GM23248 (cell line): ENCODE results near the gene FOXN1. TPM values are rescaled to one million over a fixed set of nuclear protein-coding genes. Genes with fewer than 3 reads are reported as not detected.

Experiments
- DNase-seq: peaks from one replicate; pipeline ENCODE4 v3.0.0-alpha.2; 2015
- H2AFZ ChIP-seq: fragments of 200-600 bp; sonication (generic); 2 replicates; pipeline ENCODE4 v1.6.1; 2016; ENCODE audit warnings: antibody characterized with exemption
- H3F3A ChIP-seq: fragments of 200-600 bp; sonication (generic); 2 replicates; pipeline ENCODE4 v1.6.1; 2016; ENCODE audit warnings: mild to moderate bottlenecking, antibody characterized with exemption, mixed run types; ENCODE audit not compliant: insufficient read depth
- H3K27ac ChIP-seq: fragments of 200-600 bp; sonication (generic); 2 replicates; pipeline ENCODE4 v1.5.1; 2016; ENCODE audit warnings: mild to moderate bottlenecking
- H3K27me3 ChIP-seq: fragments of 200-600 bp; sonication (generic); replicated peaks from 2 replicates; pipeline ENCODE4 v1.6.1; 2016; ENCODE audit warnings: mild to moderate bottlenecking; ENCODE audit not compliant: insufficient read depth
- H3K36me3 ChIP-seq: fragments of 200-600 bp; sonication (generic); 2 replicates; pipeline ENCODE4 v1.6.1; 2016; ENCODE audit warnings: low read depth, mild to moderate bottlenecking
- H3K4me1 ChIP-seq: fragments of 200-600 bp; sonication (generic); 2 replicates; pipeline ENCODE4 v1.6.1; 2016; ENCODE audit warnings: mild to moderate bottlenecking; ENCODE audit not compliant: insufficient read depth
- H3K4me2 ChIP-seq: fragments of 200-600 bp; sonication (generic); one replicate; pipeline ENCODE4 v1.6.1; 2016; ENCODE audit warnings: mild to moderate bottlenecking; ENCODE audit not compliant: unreplicated experiment
- H3K4me3 ChIP-seq: fragments of 200-600 bp; sonication (generic); 2 replicates; pipeline ENCODE4 v1.5.1; 2016; ENCODE audit warnings: mild to moderate bottlenecking
- H3K79me2 ChIP-seq: fragments of 200-600 bp; sonication (generic); 2 replicates; pipeline ENCODE4 v1.6.1; 2016; ENCODE audit warnings: mild to moderate bottlenecking; ENCODE audit not compliant: insufficient read depth
- H3K9ac ChIP-seq: fragments of 200-600 bp; sonication (generic); 2 replicates; pipeline ENCODE4 v1.6.1; 2016; ENCODE audit warnings: mild to moderate bottlenecking
- H3K9me2 ChIP-seq: fragments of 200-600 bp; sonication (generic); 2 replicates; pipeline ENCODE4 v1.6.1; 2016; ENCODE audit warnings: mixed run types, mild to moderate bottlenecking, moderate library complexity; ENCODE audit not compliant: insufficient read depth
- H3K9me3 ChIP-seq: fragments of 200-600 bp; sonication (generic); one replicate; pipeline ENCODE4 v1.6.1; 2017; ENCODE audit warnings: low read depth
- H4K20me1 ChIP-seq: fragments of 200-600 bp; sonication (generic); 2 replicates; pipeline ENCODE4 v1.6.0; 2016; ENCODE audit not compliant: insufficient read depth
- EZH2 ChIP-seq: fragments of 200-600 bp; sonication (generic); IDR thresholded peaks from 2 replicates; pipeline ENCODE4 v1.6.1; 2018; ENCODE audit warnings: antibody characterized with exemption, mild to moderate bottlenecking; ENCODE audit not compliant: insufficient read depth, poor library complexity, severe bottlenecking
- EZH2phosphoT487 ChIP-seq: fragments of 200-600 bp; sonication (generic); IDR thresholded peaks from 2 replicates; pipeline ENCODE4 v1.6.1; 2018; ENCODE audit warnings: antibody characterized with exemption, moderate library complexity, mild to moderate bottlenecking, low read depth; ENCODE audit not compliant: insufficient read depth
- WGBS, 2 experiments: methylation state at CpG; one replicate each; pipeline ENCODE4 v1.1.6; 2015 to 2017; ENCODE audit warnings: low lambda C conversion rate in 2 of 2, low coverage in 1 of 2; ENCODE audit errors: missing lambda C conversion rate in 2 of 2; 5-methylcytosine and 5-hydroxymethylcytosine counted together
- in situ Hi-C: fragments of 300-500 bp; cut with MboI; formaldehyde crosslinking; loops from 2 replicates; pipeline ENCODE4 v1.15.0; 2020
- polyA plus RNA-seq: library from polyadenylated mRNA; unstranded; fragments of >200 nt; fragmentation: Nextera tagmentation; extraction: Ambion mirVana; gene quantifications from 2 replicates; pipeline ENCODE4 v1.2.1, GENCODE V29; 2016
- total RNA-seq: library from RNA; depleted of rRNA; stranded (reverse); fragments of >200 nt; shearing (Covaris generic); gene quantifications from 2 replicates; pipeline ENCODE4 v1.2.3, GENCODE V29; 2014

Gene FOXN1
- total and polyA plus RNA-seq, 2 experiments from 2014 or later, result not detected

DNA sequence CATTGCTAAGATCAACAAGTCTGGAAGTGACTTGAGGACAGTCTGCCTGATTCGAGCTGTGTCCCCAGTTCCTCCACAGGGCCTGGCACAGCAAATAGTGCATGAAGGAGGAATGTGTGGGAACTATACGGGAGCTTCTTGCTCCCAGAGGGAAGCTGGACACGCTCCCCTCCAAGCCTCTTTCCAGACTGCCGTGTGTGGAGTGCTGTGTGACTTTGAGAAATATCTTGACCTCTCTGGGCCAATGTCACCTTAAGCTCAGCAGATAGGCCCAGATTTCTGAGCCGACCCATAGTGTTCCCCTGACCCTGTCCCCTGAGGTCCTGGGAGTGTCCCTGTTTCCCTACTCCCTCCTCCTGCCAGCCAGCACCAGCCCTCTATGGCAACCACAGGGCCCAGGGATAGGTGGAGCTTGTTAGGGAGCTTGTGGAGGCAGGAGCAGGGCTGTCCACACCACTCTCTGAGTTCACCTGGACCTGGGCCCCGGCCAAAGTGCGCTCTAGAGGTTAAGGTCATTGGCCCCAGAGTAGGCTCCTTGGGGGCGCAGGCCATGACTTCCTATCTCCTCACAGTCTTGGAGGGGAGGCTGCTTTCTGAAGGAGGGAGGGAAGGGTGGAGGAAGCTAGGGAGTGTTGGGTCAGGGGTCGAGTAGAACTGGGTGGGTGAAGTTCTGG lies 6.3 kb upstream of the FOXN1 start:
- TF ChIP-seq EZH2phosphoT487, result no peak
- TF ChIP-seq EZH2, result no peak
- Histone ChIP-seq H2AFZ (no peak overlapping the region), H3K9ac (no peak overlapping the region), H3F3A (no peaks in the 10 kb centered on the region), H3K27ac (no peak overlapping the region), H3K4me3 (no peak overlapping the region), H3K4me1 (no peaks in the 10 kb centered on the region), H3K9me2 (no peaks in the 10 kb centered on the region), H4K20me1 (no peaks in the 10 kb centered on the region), H3K36me3 (no peaks in the 10 kb centered on the region), H3K9me3 (no peaks in the 10 kb centered on the region), H3K27me3 (peaks cover 20% of the 10 kb centered on the region), H3K4me2 (no peak overlapping the region), H3K79me2 (no peaks in the 10 kb centered on the region)
- 58% methylated on average over 9 of the region's 9 CpGs for WGBS, 2 experiments
- no peak for DNase-seq
- in situ Hi-C loops, result no loop called here

DNA sequence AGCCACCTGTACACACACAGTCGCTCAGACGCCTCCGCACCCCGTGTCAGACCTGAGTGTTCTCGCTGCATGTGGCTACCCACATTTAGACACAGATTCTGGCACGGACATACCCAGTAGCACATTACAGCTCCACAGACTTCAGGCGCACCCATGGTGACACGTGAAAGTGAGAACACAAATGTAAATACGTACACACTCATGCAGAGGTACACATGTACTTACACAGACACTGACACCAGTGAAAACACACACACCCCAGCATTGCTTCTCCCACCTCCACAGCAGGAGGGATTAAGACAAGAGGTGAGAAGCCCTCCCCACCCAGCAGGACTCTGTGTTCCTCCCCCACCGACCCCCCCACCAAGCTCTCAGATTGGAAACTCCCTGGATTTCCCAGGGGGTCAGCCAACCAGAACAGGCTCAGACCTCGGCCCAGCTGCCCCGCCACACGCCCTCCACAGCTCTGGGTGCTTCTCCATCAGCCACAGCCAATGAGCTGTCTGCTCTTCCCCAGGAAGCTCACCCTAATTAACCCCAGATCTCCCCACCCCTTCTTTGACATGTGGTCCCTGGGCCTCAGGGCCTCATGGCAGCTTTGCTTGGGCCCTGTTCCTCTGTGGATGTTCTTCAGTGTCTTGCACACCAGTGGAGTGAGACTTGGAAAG lies 5.3 kb upstream of the FOXN1 start:
- in situ Hi-C loops, result no loop called here
- 51 to 52% methylated on average over 12 to 13 of the region's 13 CpGs for WGBS, 2 experiments

DNA sequence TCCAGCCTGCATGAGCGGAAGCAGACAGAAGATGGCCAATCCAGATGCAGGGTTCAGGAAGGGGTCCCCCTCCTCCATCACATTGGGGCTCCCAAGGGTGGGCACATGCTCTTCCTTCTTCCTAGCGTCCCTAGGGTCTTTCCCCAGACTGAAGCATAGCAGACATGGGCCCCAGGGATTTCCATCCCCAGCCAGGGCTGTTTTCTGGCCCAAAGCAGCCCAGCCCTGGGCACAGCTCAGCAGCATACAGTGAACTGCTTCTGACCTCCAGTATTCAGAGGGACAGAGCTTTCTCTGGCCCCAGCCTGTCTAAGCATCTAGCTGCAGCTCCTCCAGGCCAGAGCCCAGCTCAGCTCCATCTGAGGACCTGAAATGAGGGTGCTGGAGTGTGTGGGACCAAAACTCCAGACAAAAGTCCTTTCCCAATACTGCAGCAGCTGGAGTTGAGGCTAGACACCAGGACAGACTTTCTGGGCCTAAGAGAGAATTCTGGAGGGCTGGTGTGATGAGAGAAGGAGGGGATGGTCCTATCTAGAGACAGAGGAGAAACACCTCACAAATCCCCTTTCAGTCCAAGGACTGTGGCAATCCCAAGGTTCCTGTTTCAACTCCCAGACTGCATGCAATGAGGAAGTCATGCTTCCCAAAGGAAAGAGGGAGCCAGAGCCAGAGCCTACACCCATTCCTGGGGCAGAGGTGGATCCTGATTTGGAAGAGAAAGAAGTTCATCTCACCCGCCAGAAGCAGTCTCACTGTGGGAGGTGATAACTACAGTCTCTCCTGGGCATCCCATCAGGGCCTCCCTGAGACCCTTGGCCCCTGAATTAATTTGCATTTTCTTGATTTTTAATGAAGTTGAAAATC lies 4.5 kb upstream of the FOXN1 start:
- Histone ChIP-seq H3K9me2 (no peaks in the 10 kb centered on the region), H3K27me3 (peaks cover 30% of the 10 kb centered on the region), H3K9ac (no peak overlapping the region), H3K4me2 (no peak overlapping the region), H3K4me1 (no peaks in the 10 kb centered on the region), H3K4me3 (no peak overlapping the region), H4K20me1 (no peaks in the 10 kb centered on the region), H3K27ac (no peak overlapping the region), H3K9me3 (no peaks in the 10 kb centered on the region), H3K79me2 (no peaks in the 10 kb centered on the region), H3K36me3 (no peaks in the 10 kb centered on the region), H3F3A (no peaks in the 10 kb centered on the region), H2AFZ (no peak overlapping the region)
- no peak for DNase-seq
- 59 to 72% methylated on average over 3 of the region's 3 CpGs for WGBS, 2 experiments
- in situ Hi-C loops, result no loop called here
- TF ChIP-seq EZH2phosphoT487 (no peak), EZH2 (no peak)

More for the DNA sequence above, 5.3 kb upstream of the FOXN1 start:
- no peaks in the 10 kb centered on the region for H3K36me3 ChIP-seq
- H3K4me1 ChIP-seq, result no peaks in the 10 kb centered on the region
- no peaks in the 10 kb centered on the region for H3F3A ChIP-seq
- H3K27me3 ChIP-seq, result peaks cover 24% of the 10 kb centered on the region
- H3K27ac ChIP-seq, result no peak overlapping the region
- no peaks in the 10 kb centered on the region for H4K20me1 ChIP-seq
- H3K79me2 ChIP-seq, result no peaks in the 10 kb centered on the region
- no peak overlapping the region for H3K4me3 ChIP-seq
- H3K4me2 ChIP-seq, result no peak overlapping the region
- DNase-seq, result no peak
- TF ChIP-seq EZH2 (no peak), EZH2phosphoT487 (no peak)
- H3K9ac ChIP-seq, result no peak overlapping the region
- no peaks in the 10 kb centered on the region for H3K9me3 ChIP-seq
- H2AFZ ChIP-seq, result no peak overlapping the region
- H3K9me2 ChIP-seq, result no peaks in the 10 kb centered on the region

DNA sequence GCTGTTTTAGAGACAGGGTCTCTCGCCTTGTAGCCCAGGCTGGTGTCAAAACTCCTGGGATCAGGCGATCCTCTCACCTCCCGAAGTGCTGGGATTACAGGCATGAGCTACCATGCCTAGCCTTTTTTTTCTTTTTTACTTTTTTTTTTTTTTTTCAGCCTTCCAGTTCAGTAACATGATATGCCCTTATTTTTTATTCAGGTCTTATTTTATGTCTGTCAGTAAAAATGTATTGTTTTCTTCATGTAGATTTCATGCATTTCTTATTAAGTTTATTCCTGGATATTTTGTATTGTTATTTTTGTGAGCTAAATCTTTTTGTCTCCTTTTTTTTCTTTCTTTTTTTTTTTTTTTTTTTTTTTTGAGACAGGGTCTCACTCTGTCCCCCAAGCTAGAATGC lies 2.7 kb upstream of the FOXN1 start:
- Histone ChIP-seq H3K9me2 (no peaks in the 10 kb centered on the region), H4K20me1 (no peaks in the 10 kb centered on the region), H3K79me2 (no peaks in the 10 kb centered on the region), H3K36me3 (no peaks in the 10 kb centered on the region), H3K4me3 (no peak overlapping the region), H2AFZ (no peak overlapping the region), H3K9ac (no peak overlapping the region), H3F3A (no peaks in the 10 kb centered on the region), H3K9me3 (no peaks in the 10 kb centered on the region), H3K27ac (no peak overlapping the region), H3K4me2 (no peak overlapping the region), H3K4me1 (no peaks in the 10 kb centered on the region), H3K27me3 (peaks cover 31% of the 10 kb centered on the region)
- DNase-seq, result no peak
- TF ChIP-seq EZH2phosphoT487 (no peak), EZH2 (no peak)
- WGBS, 2 experiments, result 44 to 45% methylated on average over 3 of the region's 3 CpGs
- in situ Hi-C loops, result no loop called here
